Naive thymus-derived CD4-positive, alpha-beta T cell (primary cell): ENCODE data around the gene CSNK2A2. TPM values are rescaled to one million over a fixed set of nuclear protein-coding genes. Genes with fewer than 3 reads are reported as not detected.

Source experiments
- ATAC-seq: fragments of 150-1000 bp; cut with Tn5 transposase; 2 replicates; pipeline ENCODE4 v1.10.0; 2021; ENCODE audit warnings: mild to moderate bottlenecking, moderate library complexity
- CTCF ChIA-PET: fragments of 350-600 bp; sonication (Branson Sonifier 250); formaldehyde crosslinking; loops from one replicate; lab custom pipeline; 2021; ENCODE audit warnings: antibody characterized with exemption; lab: Charles Lee
- POLR2A ChIA-PET: fragments of 350-600 bp; sonication (Branson Sonifier 250); formaldehyde crosslinking; loops from one replicate; lab custom pipeline; 2021; ENCODE audit warnings: antibody characterized with exemption, inconsistent platforms; lab: Charles Lee
- DNase-seq, 9 donors: peaks; one replicate each; pipeline versions ENCODE4 v3.0.0 to v3.0.0-alpha.2; 2020 to 2022; ENCODE audit warnings: mixed read lengths in 1 of 9
- H3K27ac ChIP-seq: one replicate; pipeline ENCODE4 v1.7.0; 2013; ENCODE audit warnings: mild to moderate bottlenecking, low read depth, low read length, moderate library complexity
- H3K27me3 ChIP-seq, 2 donors: one replicate each; pipeline ENCODE4 v1.7.0; 2013; ENCODE audit warnings: low read length in 2 of 2, mild to moderate bottlenecking in 2 of 2, moderate library complexity in 2 of 2; ENCODE audit not compliant: control insufficient read depth in 2 of 2, insufficient read depth in 2 of 2
- H3K36me3 ChIP-seq, 3 experiments: 1 replicate in 2 of 3; 2 replicates in 1 of 3; pipeline ENCODE4 v1.7.0; 2013; ENCODE audit warnings: low read length in 3 of 3, mild to moderate bottlenecking in 3 of 3, moderate library complexity in 1 of 3; ENCODE audit not compliant: insufficient read depth in 3 of 3, control insufficient read depth in 2 of 3
- H3K4me1 ChIP-seq, 2 donors: one replicate each; pipeline ENCODE4 v1.7.0; 2013; ENCODE audit warnings: low read length in 2 of 2, mild to moderate bottlenecking in 2 of 2, moderate library complexity in 1 of 2; ENCODE audit not compliant: control insufficient read depth in 2 of 2, insufficient read depth in 2 of 2
- H3K4me3 ChIP-seq: 2 replicates; pipeline ENCODE4 v1.7.0; 2013; ENCODE audit warnings: mild to moderate bottlenecking, low read length
- H3K9me3 ChIP-seq, 3 experiments: 1 replicate in 2 of 3; 2 replicates in 1 of 3; pipeline ENCODE4 v1.7.0; 2013; ENCODE audit warnings: low read length in 3 of 3; ENCODE audit not compliant: control insufficient read depth in 2 of 3
- H3K27ac Mint-ChIP-seq, 9 donors: one replicate each; pipeline ENCODE4 v1.8.0; 2020 to 2022; ENCODE audit warnings: mixed read lengths in 9 of 9, mild to moderate bottlenecking in 8 of 9, moderate library complexity in 5 of 9, inconsistent platforms in 2 of 9
- H3K27me3 Mint-ChIP-seq, 5 donors: one replicate each; pipeline ENCODE4 v1.8.0; 2021 to 2022; ENCODE audit warnings: mixed read lengths in 5 of 5, mild to moderate bottlenecking in 1 of 5
- H3K36me3 Mint-ChIP-seq, 5 donors: one replicate each; pipeline ENCODE4 v1.8.0; 2020 to 2022; ENCODE audit warnings: mixed read lengths in 5 of 5, mild to moderate bottlenecking in 3 of 5, inconsistent platforms in 1 of 5
- H3K4me1 Mint-ChIP-seq, 7 donors: one replicate each; pipeline ENCODE4 v1.8.0; 2020 to 2022; ENCODE audit warnings: mixed read lengths in 7 of 7, mild to moderate bottlenecking in 3 of 7, inconsistent platforms in 1 of 7
- H3K4me3 Mint-ChIP-seq, 10 donors: one replicate each; pipeline ENCODE4 v1.8.0; 2020 to 2022; ENCODE audit warnings: mild to moderate bottlenecking in 10 of 10, mixed read lengths in 10 of 10, moderate library complexity in 6 of 10, inconsistent platforms in 2 of 10
- H3K9me3 Mint-ChIP-seq, 11 donors: one replicate each; pipeline ENCODE4 v1.8.0; 2020 to 2022; ENCODE audit warnings: mixed read lengths in 11 of 11, mild to moderate bottlenecking in 4 of 11, inconsistent platforms in 1 of 11, moderate library complexity in 1 of 11
- intact Hi-C, 2 donors: fragments of 100-400 bp; cut with micrococcal nuclease; formaldehyde crosslinking; loops; one replicate each; pipeline ENCODE4 v1.15.1; 2023
- polyA plus RNA-seq, 2 donors: library from polyadenylated mRNA; unstranded; fragments of 300-500 nt; fragmentation: Illumina TruSeq; gene quantifications; one replicate each; pipeline ENCODE4 v1.2.3, GENCODE V29; 2021
- total RNA-seq, 6 experiments: library from RNA in 5 of 6; stranded (reverse) in 5 of 6; gene quantifications; 1 replicate in 5 of 6; 2 replicates in 1 of 6; pipeline ENCODE4 v1.2.3 and lab custom pipeline; 2021 to 2026

The CSNK2A2 gene
- total and polyA plus RNA-seq, 7 experiments from 2014 or later = 11.0 to 70.0 (median 52.6) TPM

- Histone ChIP-seq H3K4me1 (peaks cover 16 to 32% of the 10 kb centered on the region in 2 donors), H3K27me3 (no peaks in the 10 kb centered on the region), H3K9me3 (no peaks in the 10 kb centered on the region), H3K27ac (peak overlapping the region; percentile 52), H3K36me3 (peaks cover 4 to 27% (median 6%) of the 10 kb centered on the region in 3 experiments), H3K4me3 (peak overlapping the region; percentile 13)
- Mint-ChIP-seq H3K9me3 (peaks cover 0 to 1% (median 0%) of the 10 kb centered on the region in 11 donors), H3K27ac (peak overlapping the region; percentile 78 to 94 (median 88)), H3K27me3 (no peaks in the 10 kb centered on the region), H3K36me3 (peaks cover 8 to 48% (median 22%) of the 10 kb centered on the region in 5 donors), H3K4me3 (peak overlapping the region; percentile 23 to 71 (median 62)), H3K4me1 (peaks cover 25 to 60% (median 44%) of the 10 kb centered on the region in 7 donors)
- peak; percentile 83 for ATAC-seq
- ChIA-PET CTCF (interaction anchor here (1.0 kb wide), 1 partner anchor 47 kb away, joined by 4 read pairs; the partner anchor contains the start of gene CFAP20), POLR2A (no interaction called here)
- intact Hi-C loops = loop anchor here in 1 of 2 donors (2.0 kb wide), 1 partner anchor 18 kb away; no protein-coding TSS in a partner anchor
- DNase-seq = peak in 6 of 9 donors; percentile 26 to 61 (median 43)
These were observed 21.1 kb downstream of the CSNK2A2 start for GRCh38 chr16:58176608-58177352.

- Mint-ChIP-seq H3K27me3 (no peaks in the 10 kb centered on the region), H3K4me1 (peaks cover 0 to 7% (median under 1%) of the 10 kb centered on the region in 7 donors), H3K27ac (peak overlapping the region in 3 of 9 donors; percentile 2 to 57 (median 47)), H3K36me3 (peaks cover 16 to 44% (median 25%) of the 10 kb centered on the region in 5 donors), H3K9me3 (no peaks in the 10 kb centered on the region), H3K4me3 (no peak overlapping the region)
- no peaks in the 10 kb centered on the region for H3K27me3 ChIP-seq
- ATAC-seq (no peak), DNase-seq (no peak)
- H3K27ac ChIP-seq = no peak overlapping the region
- H3K4me1 ChIP-seq = no peaks in the 10 kb centered on the region
- H3K9me3 ChIP-seq = no peaks in the 10 kb centered on the region
- H3K4me3 ChIP-seq = no peak overlapping the region
- intact Hi-C loops = no loop called here
- ChIA-PET CTCF (no interaction called here), POLR2A (no interaction called here)
- H3K36me3 ChIP-seq = peaks cover 8 to 79% (median 12%) of the 10 kb centered on the region in 3 experiments
These were observed 27.7 kb downstream of the CSNK2A2 start for GRCh38 chr16:58170223-58170622.

- H3K27ac ChIP-seq = no peak overlapping the region
- Mint-ChIP-seq H3K4me3 (no peak overlapping the region), H3K36me3 (peaks cover 5 to 48% (median 28%) of the 10 kb centered on the region in 5 donors), H3K4me1 (peaks cover 0 to 2% (median 0%) of the 10 kb centered on the region in 7 donors), H3K9me3 (no peaks in the 10 kb centered on the region), H3K27ac (peak overlapping the region in 5 of 9 donors; percentile 18 to 74 (median 36)), H3K27me3 (no peaks in the 10 kb centered on the region)
- no peaks in the 10 kb centered on the region for H3K9me3 ChIP-seq
- H3K4me3 ChIP-seq = no peak overlapping the region
- H3K36me3 ChIP-seq = peaks cover 5 to 66% (median 22%) of the 10 kb centered on the region in 3 experiments
- no peaks in the 10 kb centered on the region for H3K4me1 ChIP-seq
- no peaks in the 10 kb centered on the region for H3K27me3 ChIP-seq
- ChIA-PET CTCF (no interaction called here), POLR2A (no interaction called here)
- ATAC-seq = no peak
- intact Hi-C loops = no loop called here
- DNase-seq = no peak
These were observed 37.1 kb downstream of the CSNK2A2 start for GRCh38 chr16:58160855-58161254.

GRCh38 chr16:58158725-58159124, 39.2 kb downstream of the CSNK2A2 start:
- DNase-seq (no peak), ATAC-seq (no peak)
- Histone ChIP-seq H3K27ac (no peak overlapping the region), H3K4me3 (no peak overlapping the region), H3K9me3 (no peaks in the 10 kb centered on the region), H3K27me3 (no peaks in the 10 kb centered on the region), H3K36me3 (peaks cover 0 to 45% (median 12%) of the 10 kb centered on the region in 3 experiments), H3K4me1 (no peaks in the 10 kb centered on the region)
- Mint-ChIP-seq H3K27me3 (no peaks in the 10 kb centered on the region), H3K9me3 (no peaks in the 10 kb centered on the region), H3K4me3 (no peak overlapping the region), H3K27ac (peak overlapping the region in 1 of 9 donors; percentile 51), H3K36me3 (peaks cover 0 to 28% (median 11%) of the 10 kb centered on the region in 5 donors), H3K4me1 (peaks cover 0 to 4% (median 0%) of the 10 kb centered on the region in 7 donors)
- intact Hi-C loops = no loop called here
- ChIA-PET POLR2A (no interaction called here), CTCF (no interaction called here)

GRCh38 chr16:58157951-58158540, 39.9 kb downstream of the CSNK2A2 start:
- Mint-ChIP-seq H3K4me1 (peaks cover 0 to 4% (median 0%) of the 10 kb centered on the region in 7 donors), H3K27me3 (no peaks in the 10 kb centered on the region), H3K27ac (peak overlapping the region in 1 of 9 donors; percentile 19), H3K4me3 (no peak overlapping the region), H3K36me3 (peaks cover 0 to 22% (median 9%) of the 10 kb centered on the region in 5 donors), H3K9me3 (no peaks in the 10 kb centered on the region)
- Histone ChIP-seq H3K27me3 (no peaks in the 10 kb centered on the region), H3K4me3 (no peak overlapping the region), H3K27ac (no peak overlapping the region), H3K4me1 (no peaks in the 10 kb centered on the region), H3K36me3 (peaks cover 0 to 38% (median 8%) of the 10 kb centered on the region in 3 experiments), H3K9me3 (no peaks in the 10 kb centered on the region)
- intact Hi-C loops = no loop called here
- DNase-seq = no peak
- POLR2A ChIA-PET = no interaction called here
- CTCF ChIA-PET = no interaction called here
- no peak for ATAC-seq

DNA sequence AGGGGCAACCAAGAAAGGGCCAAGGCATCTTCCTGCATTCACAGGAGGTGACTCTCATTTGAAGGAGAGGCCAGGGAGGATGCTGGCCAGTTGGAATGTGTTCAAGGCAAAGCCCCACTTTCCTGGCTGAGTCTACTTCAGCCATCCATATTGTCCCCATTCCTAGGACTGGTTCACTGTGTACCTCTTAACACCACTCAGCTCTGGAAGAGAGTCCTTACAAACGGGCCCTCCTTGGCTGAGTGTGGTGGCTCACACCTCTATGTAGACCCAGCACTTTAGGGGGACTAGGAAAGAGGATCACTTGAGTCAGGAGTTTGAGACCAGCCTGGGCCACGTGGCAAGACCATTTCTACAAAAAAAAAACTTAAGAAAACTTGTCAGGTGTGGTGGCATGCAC, 40.7 kb downstream of the CSNK2A2 start:
- no peak overlapping the region for H3K27ac ChIP-seq
- Mint-ChIP-seq H3K9me3 (no peaks in the 10 kb centered on the region), H3K27ac (peak overlapping the region in 1 of 9 donors; percentile 71), H3K36me3 (peaks cover 0 to 18% (median 8%) of the 10 kb centered on the region in 5 donors), H3K4me3 (no peak overlapping the region), H3K4me1 (peaks cover 0 to 4% (median 0%) of the 10 kb centered on the region in 7 donors), H3K27me3 (no peaks in the 10 kb centered on the region)
- no peak overlapping the region for H3K4me3 ChIP-seq
- no peaks in the 10 kb centered on the region for H3K4me1 ChIP-seq
- no peak for ATAC-seq
- no peaks in the 10 kb centered on the region for H3K27me3 ChIP-seq
- no peaks in the 10 kb centered on the region for H3K9me3 ChIP-seq
- intact Hi-C loops = no loop called here
- H3K36me3 ChIP-seq = peaks cover 0 to 30% (median 8%) of the 10 kb centered on the region in 3 experiments
- ChIA-PET CTCF (no interaction called here), POLR2A (no interaction called here)
- DNase-seq = no peak
